ENCODE measurements around the gene MEGF10. TPM values are rescaled to one million over a fixed set of nuclear protein-coding genes. Genes with fewer than 3 reads are reported as not detected.

MEGF10 gene
- total RNA-seq, 4 donors from 2014 or later, result 0.50 to 2.9 (median 0.95) TPM

DNA sequence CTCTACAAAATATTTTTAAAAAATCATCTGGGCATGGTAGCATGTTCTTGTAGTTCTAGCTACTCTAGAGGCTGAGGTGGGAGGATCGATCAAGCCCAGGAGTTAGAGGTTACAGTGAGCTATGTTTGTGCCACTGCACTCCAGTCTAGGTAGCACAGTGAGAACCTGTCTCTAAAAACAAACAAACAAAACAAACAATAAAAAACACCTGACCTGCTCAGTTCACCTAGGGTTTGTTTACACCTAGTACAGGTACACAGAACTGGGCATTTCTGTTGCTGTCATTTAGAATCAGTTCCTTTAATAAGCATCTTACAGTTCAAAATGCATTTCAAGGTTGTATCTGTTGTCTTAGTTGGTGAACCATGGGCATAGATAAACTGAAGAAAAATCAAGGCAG lies 95.3 kb downstream of the MEGF10 start:
- H3K9me3 ChIP-seq, result no peaks in the 10 kb centered on the region
- no peak overlapping the region for H3K4me3 ChIP-seq
- DNase-seq (ENCODE audit: extremely low spot score), result no peak
- H3K27me3 ChIP-seq, result no peaks in the 10 kb centered on the region
- H3K4me1 ChIP-seq, result no peaks in the 10 kb centered on the region
- intact Hi-C loops (cut with DNase I), result no loop called here
- WGBS, result 100% methylated on average over 1 of the region's 1 CpG
- H3K27ac ChIP-seq (replicated peaks in 1 of 4), result no peak overlapping the region
- no peaks in the 10 kb centered on the region for H3K36me3 ChIP-seq
- TF ChIP-seq POLR2AphosphoS5 (IDR thresholded peaks at IDR 0.05) (no peak), EP300 (IDR thresholded peaks at IDR 0.05) (no peak), POLR2A (IDR thresholded peaks at IDR 0.05; ENCODE audit: low read depth) (no peak)
- TF ChIP-seq, protein P1, sequence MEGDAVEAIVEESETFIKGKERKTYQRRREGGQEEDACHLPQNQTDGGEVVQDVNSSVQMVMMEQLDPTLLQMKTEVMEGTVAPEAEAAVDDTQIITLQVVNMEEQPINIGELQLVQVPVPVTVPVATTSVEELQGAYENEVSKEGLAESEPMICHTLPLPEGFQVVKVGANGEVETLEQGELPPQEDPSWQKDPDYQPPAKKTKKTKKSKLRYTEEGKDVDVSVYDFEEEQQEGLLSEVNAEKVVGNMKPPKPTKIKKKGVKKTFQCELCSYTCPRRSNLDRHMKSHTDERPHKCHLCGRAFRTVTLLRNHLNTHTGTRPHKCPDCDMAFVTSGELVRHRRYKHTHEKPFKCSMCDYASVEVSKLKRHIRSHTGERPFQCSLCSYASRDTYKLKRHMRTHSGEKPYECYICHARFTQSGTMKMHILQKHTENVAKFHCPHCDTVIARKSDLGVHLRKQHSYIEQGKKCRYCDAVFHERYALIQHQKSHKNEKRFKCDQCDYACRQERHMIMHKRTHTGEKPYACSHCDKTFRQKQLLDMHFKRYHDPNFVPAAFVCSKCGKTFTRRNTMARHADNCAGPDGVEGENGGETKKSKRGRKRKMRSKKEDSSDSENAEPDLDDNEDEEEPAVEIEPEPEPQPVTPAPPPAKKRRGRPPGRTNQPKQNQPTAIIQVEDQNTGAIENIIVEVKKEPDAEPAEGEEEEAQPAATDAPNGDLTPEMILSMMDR (IDR thresholded peaks at IDR 0.05), result no peak

DNA sequence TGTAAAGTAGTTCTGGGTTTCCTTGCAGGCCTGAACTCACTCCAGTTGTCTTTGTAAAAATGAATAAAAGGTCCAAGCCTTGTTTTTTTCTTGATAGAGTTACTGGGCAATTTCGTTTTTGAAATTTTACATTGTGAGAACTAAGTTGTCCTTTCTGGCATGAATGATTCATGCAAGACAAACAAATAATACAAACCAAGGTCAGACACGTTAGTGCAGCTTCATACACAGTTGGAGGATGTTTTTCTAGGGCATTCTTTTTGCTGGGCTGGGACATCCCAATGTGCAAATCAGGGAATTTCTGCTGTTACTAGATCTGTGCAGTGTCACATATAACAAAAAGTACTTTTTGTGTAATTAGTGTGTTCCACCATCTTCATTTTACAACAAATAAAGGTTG lies 96.0 kb downstream of the MEGF10 start:
- no peak overlapping the region for H3K27ac ChIP-seq (replicated peaks in 1 of 4)
- TF ChIP-seq, protein P1 (IDR thresholded peaks at IDR 0.05), result no peak
- no peak for TF ChIP-seq POLR2AphosphoS5 (IDR thresholded peaks at IDR 0.05)
- TF ChIP-seq POLR2A (IDR thresholded peaks at IDR 0.05; ENCODE audit: low read depth), result no peak
- no peak for TF ChIP-seq EP300 (IDR thresholded peaks at IDR 0.05)
- intact Hi-C loops (cut with DNase I), result no loop called here
- H3K4me1 ChIP-seq, result no peaks in the 10 kb centered on the region
- no peaks in the 10 kb centered on the region for H3K27me3 ChIP-seq
- no peak overlapping the region for H3K4me3 ChIP-seq
- DNase-seq (ENCODE audit: extremely low spot score), result no peak
- no peaks in the 10 kb centered on the region for H3K36me3 ChIP-seq
- no peaks in the 10 kb centered on the region for H3K9me3 ChIP-seq
- WGBS, result 46% methylated on average over 2 of the region's 2 CpGs

GRCh38 chr5:127389601-127390000 lies 99.0 kb downstream of the MEGF10 start:
- H3K4me1 ChIP-seq, result no peaks in the 10 kb centered on the region
- no peaks in the 10 kb centered on the region for H3K36me3 ChIP-seq
- no peak overlapping the region for H3K27ac ChIP-seq (replicated peaks in 1 of 4)
- no peak overlapping the region for H3K4me3 ChIP-seq
- H3K27me3 ChIP-seq, result no peaks in the 10 kb centered on the region
- no peak for DNase-seq (ENCODE audit: extremely low spot score)
- WGBS, result 66% methylated on average over 2 of the region's 2 CpGs
- TF ChIP-seq EP300 (IDR thresholded peaks at IDR 0.05) (no peak), POLR2A (IDR thresholded peaks at IDR 0.05; ENCODE audit: low read depth) (no peak), POLR2AphosphoS5 (IDR thresholded peaks at IDR 0.05) (no peak)
- TF ChIP-seq, protein P1 (IDR thresholded peaks at IDR 0.05), result no peak
- H3K9me3 ChIP-seq, result no peaks in the 10 kb centered on the region
- intact Hi-C loops (cut with DNase I), result no loop called here

GRCh38 chr5:127392762-127393161 lies 102.2 kb downstream of the MEGF10 start:
- no peaks in the 10 kb centered on the region for H3K4me1 ChIP-seq
- no peak overlapping the region for H3K4me3 ChIP-seq
- no peaks in the 10 kb centered on the region for H3K9me3 ChIP-seq
- TF ChIP-seq POLR2A (IDR thresholded peaks at IDR 0.05; ENCODE audit: low read depth) (no peak), EP300 (IDR thresholded peaks at IDR 0.05) (no peak), POLR2AphosphoS5 (IDR thresholded peaks at IDR 0.05) (no peak)
- TF ChIP-seq, protein P1 (IDR thresholded peaks at IDR 0.05), result no peak
- H3K27ac ChIP-seq (replicated peaks in 1 of 4), result no peak overlapping the region
- no peaks in the 10 kb centered on the region for H3K36me3 ChIP-seq
- DNase-seq (ENCODE audit: extremely low spot score), result no peak
- WGBS, result 84% methylated on average over 4 of the region's 4 CpGs
- intact Hi-C loops (cut with DNase I), result no loop called here
- H3K27me3 ChIP-seq, result peaks cover 0 to 9% (median 0%) of the 10 kb centered on the region in 4 donors

GRCh38 chr5:127396490-127397155 lies 106.0 kb downstream of the MEGF10 start:
- intact Hi-C loops (cut with DNase I), result no loop called here
- Histone ChIP-seq H3K27ac (replicated peaks in 1 of 4) (no peak overlapping the region), H3K36me3 (no peaks in the 10 kb centered on the region), H3K4me1 (no peaks in the 10 kb centered on the region), H3K9me3 (no peaks in the 10 kb centered on the region), H3K27me3 (peaks cover 0 to 18% (median 0%) of the 10 kb centered on the region in 4 donors), H3K4me3 (no peak overlapping the region)
- DNase-seq (ENCODE audit: extremely low spot score), result no peak
- WGBS, result 91% methylated on average over 8 of the region's 15 CpGs
- TF ChIP-seq EP300 (IDR thresholded peaks at IDR 0.05) (no peak), POLR2A (IDR thresholded peaks at IDR 0.05; ENCODE audit: low read depth) (no peak), POLR2AphosphoS5 (IDR thresholded peaks at IDR 0.05) (no peak)
- TF ChIP-seq, protein P1 (IDR thresholded peaks at IDR 0.05), result no peak

All from esophagus muscularis mucosa (tissue), 4 donors.